Lower lobe of right lung (tissue), 2 donors: Measurements from ENCODE around the gene SDR9C7. TPM values are rescaled to one million over a fixed set of nuclear protein-coding genes. Genes with fewer than 3 reads are reported as not detected.
"Not testable (repeated sequence)": the region's sequence is repeated elsewhere in the genome, so short reads cannot be mapped to it uniquely, and the experiment has no call there.

Experiments
- ATAC-seq, 2 donors: fragments of 200-7000 bp; cut with Tn5 transposase; one replicate each; pipeline ENCODE4 v1.9.1; 2020 to 2022; ENCODE audit warnings: mild to moderate bottlenecking in 2 of 2, moderate library complexity in 2 of 2
- DNase-seq: peaks from one replicate; pipeline ENCODE4 v3.0.0-alpha.2; 2020
- H3K27ac ChIP-seq: fragments of 200-600 bp; one replicate; pipeline ENCODE4 v1.8.0; 2022
- H3K27me3 ChIP-seq: fragments of 200-600 bp; one replicate; pipeline ENCODE4 v1.8.0; 2022; ENCODE audit warnings: low read depth
- H3K36me3 ChIP-seq: fragments of 200-600 bp; one replicate; pipeline ENCODE4 v1.8.0; 2022; ENCODE audit warnings: mild to moderate bottlenecking
- H3K4me1 ChIP-seq: fragments of 200-600 bp; one replicate; pipeline ENCODE4 v1.8.0; 2022
- H3K4me3 ChIP-seq: fragments of 200-600 bp; one replicate; pipeline ENCODE4 v1.8.0; 2022; ENCODE audit warnings: mild to moderate bottlenecking
- H3K9me3 ChIP-seq: fragments of 200-600 bp; one replicate; pipeline ENCODE4 v1.8.0; 2022
- CTCF ChIP-seq: fragments of 200-600 bp; IDR thresholded peaks from one replicate; pipeline ENCODE4 v1.8.0; 2022; ENCODE audit warnings: antibody characterized with exemption, mild to moderate bottlenecking
- intact Hi-C: fragments of 100-400 bp; cut with DNase I; formaldehyde crosslinking; loops from one replicate; pipeline ENCODE4 v1.11.0; 2022
- total RNA-seq: library from RNA; stranded (reverse); fragmentation: NEBNext Ultra II Directional; extraction: Animal tissue kit (Norgen Biotek cat#: 25700); gene quantifications from one replicate; pipeline ENCODE4 v1.2.1, GENCODE V29; 2021
- donor health status: DM: no; HTN: yes; CAD: no; lungs with severe emphysema.

The SDR9C7 gene
- total RNA-seq, 1 donor from 2014 or later: not detected

GRCh38 chr12:56897844-56898361 is 36.3 kb downstream of the SDR9C7 start:
- no peaks in the 10 kb centered on the region for H3K36me3 ChIP-seq
- H3K4me1 ChIP-seq: no peaks in the 10 kb centered on the region
- ATAC-seq: no peak
- H3K27me3 ChIP-seq: no peaks in the 10 kb centered on the region
- H3K27ac ChIP-seq: no peak overlapping the region
- intact Hi-C loops: no loop called here
- no peak for DNase-seq
- no peak overlapping the region for H3K4me3 ChIP-seq
- no peak for TF ChIP-seq CTCF
- H3K9me3 ChIP-seq: peaks cover 30% of the 10 kb centered on the region

- intact Hi-C loops: no loop called here
- ATAC-seq: peak in 1 of 2 donors; percentile 32
- no peak for DNase-seq
- H3K27ac ChIP-seq: no peak overlapping the region
- H3K4me3 ChIP-seq: no peak overlapping the region
- no peaks in the 10 kb centered on the region for H3K27me3 ChIP-seq
- TF ChIP-seq CTCF: no peak
- H3K4me1 ChIP-seq: no peaks in the 10 kb centered on the region
- H3K36me3 ChIP-seq: no peaks in the 10 kb centered on the region
- peaks cover 15% of the 10 kb centered on the region for H3K9me3 ChIP-seq
Observed at GRCh38 chr12:56896082-56896481, 38.1 kb downstream of the SDR9C7 start.

GRCh38 chr12:56894698-56895368 is 39.4 kb downstream of the SDR9C7 start:
- H3K36me3 ChIP-seq: no peaks in the 10 kb centered on the region
- TF ChIP-seq CTCF: no peak
- peaks cover 4% of the 10 kb centered on the region for H3K9me3 ChIP-seq
- ATAC-seq: no peak
- H3K27ac ChIP-seq: no peak overlapping the region
- DNase-seq: no peak
- H3K27me3 ChIP-seq: no peaks in the 10 kb centered on the region
- no peak overlapping the region for H3K4me3 ChIP-seq
- H3K4me1 ChIP-seq: no peaks in the 10 kb centered on the region
- intact Hi-C loops: no loop called here

- ATAC-seq: not testable (repeated sequence)
Observed at GRCh38 chr12:56891885-56892284, 42.3 kb downstream of the SDR9C7 start.

GRCh38 chr12:56886319-56886718 is 47.9 kb downstream of the SDR9C7 start:
- H3K4me3 ChIP-seq: no peak overlapping the region
- ATAC-seq: no peak
- H3K27me3 ChIP-seq: no peaks in the 10 kb centered on the region

More at GRCh38 chr12:56891885-56892284, 42.3 kb downstream of the SDR9C7 start:
- H3K27me3 ChIP-seq, intact Hi-C loops, H3K9me3 ChIP-seq, H3K27ac ChIP-seq, H3K4me1 ChIP-seq, H3K4me3 ChIP-seq, H3K36me3 ChIP-seq, DNase-seq: not testable (repeated sequence)

More at GRCh38 chr12:56886319-56886718, 47.9 kb downstream of the SDR9C7 start:
- Histone ChIP-seq H3K27ac (no peak overlapping the region), H3K4me1 (no peaks in the 10 kb centered on the region), H3K36me3 (no peaks in the 10 kb centered on the region), H3K9me3 (no peaks in the 10 kb centered on the region)
- TF ChIP-seq CTCF: no peak
- DNase-seq: no peak
- intact Hi-C loops: no loop called here
